GM19043 (cell line): ENCODE results near the gene MRI1.
"Not testable (repeated sequence)": the region's sequence is repeated elsewhere in the genome, so short reads cannot be mapped to it uniquely, and the experiment has no call there.

Experiments used
- ATAC-seq: cut with Tn5 transposase; IDR thresholded peaks from one replicate; pipeline ENCODE4 v1.9.1; 2021; ENCODE audit warnings: low read depth; ENCODE audit not compliant: unreplicated experiment

Gene MRI1

DNA sequence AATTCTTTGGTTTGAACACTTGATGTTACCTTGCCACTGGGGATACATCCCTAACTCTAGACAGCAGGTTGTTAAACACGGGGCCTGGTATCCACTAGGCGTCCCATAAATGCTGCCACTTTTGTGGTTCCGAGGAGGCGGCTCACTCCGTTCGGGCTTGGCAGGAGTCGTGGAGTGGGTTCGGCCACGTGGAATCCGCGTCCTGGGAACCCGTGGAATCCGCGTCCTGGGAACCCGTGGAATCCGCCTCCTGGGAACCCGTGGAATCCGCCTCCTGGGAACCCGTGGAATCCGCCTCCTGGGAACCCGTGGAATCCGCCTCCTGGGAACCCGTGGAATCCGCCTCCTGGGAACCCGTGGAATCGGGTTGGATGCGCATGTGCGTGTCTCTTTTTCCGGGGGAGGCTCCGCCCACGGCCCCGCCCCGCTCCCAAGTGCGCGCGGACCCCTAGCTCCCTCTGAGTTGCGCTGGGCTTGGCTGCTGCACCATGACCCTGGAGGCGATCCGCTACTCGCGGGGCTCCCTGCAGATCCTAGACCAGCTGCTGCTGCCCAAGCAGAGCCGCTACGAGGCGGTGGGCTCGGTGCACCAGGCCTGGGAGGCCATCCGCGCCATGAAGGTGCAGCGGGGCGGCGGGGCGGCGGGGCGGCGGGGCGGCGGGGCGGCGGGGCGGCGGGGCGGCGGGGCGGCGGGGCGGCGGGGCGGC is at the start of gene MRI1:
TSS of gene MRI1 (plus strand) at position 422 of the 707 bp plus-strand sequence. CDS start at position 489, 67 bp downstream.
- no peak for ATAC-seq

- no peak for ATAC-seq
These were observed 47.1 kb upstream of the MRI1 start for GRCh38 chr19:13717194-13717643.

DNA sequence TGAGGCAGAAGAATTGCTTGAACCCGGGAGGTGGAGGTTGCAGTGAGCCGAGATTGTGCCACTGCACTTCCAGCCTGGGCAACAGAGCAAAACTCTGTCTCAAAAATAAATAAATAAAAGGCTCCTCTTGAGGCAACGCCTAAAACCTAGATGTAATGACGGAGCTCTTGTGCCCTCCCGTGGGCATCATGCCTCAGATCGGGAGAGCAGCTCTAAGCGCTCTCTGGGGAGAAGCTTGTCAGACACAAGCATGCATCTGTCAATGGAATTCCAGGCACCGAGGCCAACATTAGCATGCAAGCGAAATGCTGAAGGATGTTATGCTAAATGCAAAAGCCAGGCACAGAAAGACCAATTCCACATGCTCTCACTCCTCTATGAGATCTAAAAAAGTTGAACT is 45.6 kb upstream of the MRI1 start:
- ATAC-seq: no peak

DNA sequence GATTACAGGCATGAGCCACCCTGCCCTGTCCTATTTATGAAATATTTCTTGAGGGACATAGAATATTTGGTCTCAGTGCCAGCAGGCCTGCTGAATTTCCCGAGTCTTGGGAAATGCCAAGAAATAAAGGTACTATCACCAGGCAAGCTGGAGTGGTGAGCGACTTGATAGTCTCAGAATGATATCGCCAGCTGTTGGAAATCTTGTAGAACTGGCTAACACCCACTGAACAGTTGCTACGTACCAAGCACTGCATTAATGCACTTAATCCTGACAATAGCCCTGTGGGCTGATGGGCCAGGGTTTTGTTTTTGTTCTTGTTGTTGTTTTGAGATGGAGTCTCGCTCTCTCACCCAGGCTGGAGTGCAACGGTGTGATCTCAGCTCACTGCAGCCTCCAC is 42.2 kb upstream of the MRI1 start:
- no peak for ATAC-seq

- ATAC-seq: no peak
These were observed 41.1 kb upstream of the MRI1 start for GRCh38 chr19:13723206-13723605.

- no peak for ATAC-seq
These were observed 38.0 kb upstream of the MRI1 start for GRCh38 chr19:13726323-13726722.

DNA sequence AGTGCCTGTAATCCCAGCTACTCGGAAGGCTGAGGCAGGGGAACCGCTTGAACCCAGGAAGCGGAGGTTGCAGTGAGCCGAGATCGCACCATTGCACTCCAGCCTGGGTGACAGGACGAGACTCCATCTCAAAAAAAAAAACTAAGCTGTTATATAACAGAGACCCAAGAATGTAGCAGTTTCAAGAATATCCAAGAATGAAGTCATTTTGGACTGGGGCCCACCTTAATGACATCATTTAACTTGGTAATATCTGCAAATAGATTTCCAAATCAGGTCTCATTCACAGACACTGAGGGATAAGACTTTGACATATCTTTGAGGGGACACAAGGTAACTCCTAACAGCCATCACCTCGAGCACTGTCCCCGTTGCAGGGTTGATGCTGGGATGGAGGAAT is 36.5 kb upstream of the MRI1 start:
- no peak for ATAC-seq

DNA sequence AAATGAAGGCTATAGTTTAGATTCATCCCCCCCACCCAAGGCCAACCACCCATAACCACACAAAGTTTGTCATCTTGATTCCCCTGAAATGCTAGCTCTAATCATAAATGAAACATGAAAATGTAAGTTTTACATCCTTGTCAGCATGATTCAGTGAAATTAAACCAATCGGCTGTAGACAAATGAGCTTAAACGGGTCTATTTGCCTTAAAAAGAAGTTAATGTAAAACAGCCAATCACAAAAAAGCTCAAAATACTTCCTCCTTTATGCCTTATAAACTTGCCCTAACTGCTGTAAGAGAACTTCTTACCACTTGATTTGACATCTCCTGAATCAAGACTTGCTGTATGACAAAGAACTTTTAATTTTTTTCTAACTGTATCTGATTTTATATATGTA is 34.5 kb upstream of the MRI1 start:
- ATAC-seq: no peak

- ATAC-seq: peak; percentile 95
These were observed 33.0 kb upstream of the MRI1 start for GRCh38 chr19:13731147-13731964.

- ATAC-seq: no peak
These were observed 32.0 kb upstream of the MRI1 start for GRCh38 chr19:13732337-13732736.

GRCh38 chr19:13734751-13735150 is 29.6 kb upstream of the MRI1 start:
- ATAC-seq: no peak

GRCh38 chr19:13738073-13738472 is 26.2 kb upstream of the MRI1 start:
- ATAC-seq: no peak

- no peak for ATAC-seq
These were observed 22.4 kb upstream of the MRI1 start for GRCh38 chr19:13741893-13742292.

GRCh38 chr19:13742756-13743155 is 21.6 kb upstream of the MRI1 start:
- ATAC-seq: no peak

GRCh38 chr19:13744174-13744573 is 20.1 kb upstream of the MRI1 start:
- no peak for ATAC-seq

DNA sequence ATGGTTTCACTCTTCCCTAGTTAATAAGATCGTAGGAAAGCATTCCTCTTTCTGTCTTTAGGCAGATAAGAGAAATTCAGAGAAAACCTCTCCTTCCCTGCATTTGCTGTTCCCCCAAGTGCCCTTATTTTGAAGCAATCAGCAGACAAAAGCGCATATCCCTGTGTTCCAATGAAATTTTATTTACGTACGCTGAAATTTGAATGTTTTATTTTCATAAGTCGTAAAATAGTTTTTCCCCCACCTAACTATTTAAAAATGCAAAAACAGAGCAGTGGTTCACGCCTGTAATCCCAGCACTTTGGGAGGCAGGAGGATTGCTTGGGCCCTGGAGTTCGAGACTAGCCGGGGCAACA is 17.2 kb upstream of the MRI1 start:
- no peak for ATAC-seq

- no peak for ATAC-seq
These were observed 16.0 kb upstream of the MRI1 start for GRCh38 chr19:13748169-13748828.

GRCh38 chr19:13751436-13751835 is 12.9 kb upstream of the MRI1 start:
- no peak for ATAC-seq

GRCh38 chr19:13753622-13754021 is 10.7 kb upstream of the MRI1 start:
- not testable (repeated sequence) for ATAC-seq

GRCh38 chr19:13756210-13756609 is 8.1 kb upstream of the MRI1 start:
- no peak for ATAC-seq
